ENCODE measurements around the gene MAML3. TPM values are rescaled to one million over a fixed set of nuclear protein-coding genes. Genes with fewer than 3 reads are reported as not detected.

MAML3 gene
- total RNA-seq, 2 experiments from 2014 or later = 2.0 to 2.4 TPM

- ATAC-seq (no peak), DNase-seq (no peak)
- Mint-ChIP-seq H3K27me3 (no peaks in the 10 kb centered on the region), H3K36me3 (ENCODE audit: low read depth) (no peaks in the 10 kb centered on the region), H3K9me3 (no peaks in the 10 kb centered on the region), H3K27ac (no peak overlapping the region), H3K4me1 (ENCODE audit: low read depth) (peaks cover 6% of the 10 kb centered on the region), H3K4me3 (no peak overlapping the region)
- CTCF ChIA-PET = interaction anchor here (1.1 to 2.1 kb wide), 2 partner anchors 10 to 99 kb away, joined by 3 to 5 read pairs; no protein-coding TSS in a partner anchor
- no peak for TF ChIP-seq CTCF (IDR thresholded peaks at IDR 0.05)
- intact Hi-C loops (cut with micrococcal nuclease) = no loop called here
- POLR2A ChIA-PET = no interaction called here
These were observed 404.6 kb downstream of the MAML3 start for GRCh38 chr4:139749338-139749737.

GRCh38 chr4:139746431-139747171 lies 407.4 kb downstream of the MAML3 start:
- H3K27ac Mint-ChIP-seq = no peak overlapping the region
- H3K4me1 Mint-ChIP-seq (ENCODE audit: low read depth) = peaks cover 6% of the 10 kb centered on the region
- ATAC-seq (no peak), DNase-seq (no peak)
- intact Hi-C loops (cut with micrococcal nuclease) = no loop called here
- no peak for TF ChIP-seq CTCF (IDR thresholded peaks at IDR 0.05)
- POLR2A ChIA-PET = no interaction called here
- no peaks in the 10 kb centered on the region for H3K27me3 Mint-ChIP-seq
- no peaks in the 10 kb centered on the region for H3K36me3 Mint-ChIP-seq (ENCODE audit: low read depth)
- H3K4me3 Mint-ChIP-seq = no peak overlapping the region
- no peaks in the 10 kb centered on the region for H3K9me3 Mint-ChIP-seq
- CTCF ChIA-PET = no interaction called here

- no peaks in the 10 kb centered on the region for H3K36me3 Mint-ChIP-seq (ENCODE audit: low read depth)
- DNase-seq = no peak
- no peaks in the 10 kb centered on the region for H3K27me3 Mint-ChIP-seq
- H3K4me3 Mint-ChIP-seq = no peak overlapping the region
- TF ChIP-seq CTCF (IDR thresholded peaks at IDR 0.05) = no peak
- no peak for ATAC-seq
- H3K27ac Mint-ChIP-seq = no peak overlapping the region
- H3K9me3 Mint-ChIP-seq = no peaks in the 10 kb centered on the region
- ChIA-PET CTCF (interaction anchor here (0.8 to 1.3 kb wide), 2 partner anchors 15 to 508 kb away, joined by 3 read pairs; no protein-coding TSS in a partner anchor), POLR2A (interaction anchor here (0.6 to 1.0 kb wide), 2 partner anchors 22 to 450 kb away, joined by 3 read pairs; no protein-coding TSS in a partner anchor)
- no peaks in the 10 kb centered on the region for H3K4me1 Mint-ChIP-seq (ENCODE audit: low read depth)
- intact Hi-C loops (cut with micrococcal nuclease) = no loop called here
These were observed 408.8 kb downstream of the MAML3 start for GRCh38 chr4:139745111-139745639.

GRCh38 chr4:139744232-139744631 lies 409.8 kb downstream of the MAML3 start:
- H3K4me1 Mint-ChIP-seq (ENCODE audit: low read depth) = no peaks in the 10 kb centered on the region
- no peak for TF ChIP-seq CTCF (IDR thresholded peaks at IDR 0.05)
- intact Hi-C loops (cut with micrococcal nuclease) = no loop called here
- peaks cover 2% of the 10 kb centered on the region for H3K27me3 Mint-ChIP-seq
- no peak overlapping the region for H3K27ac Mint-ChIP-seq
- no peaks in the 10 kb centered on the region for H3K36me3 Mint-ChIP-seq (ENCODE audit: low read depth)
- no peaks in the 10 kb centered on the region for H3K9me3 Mint-ChIP-seq
- ChIA-PET CTCF (interaction anchor here (0.8 to 1.3 kb wide), 2 partner anchors 16 to 509 kb away, joined by 3 read pairs; no protein-coding TSS in a partner anchor), POLR2A (interaction anchor here (1.0 kb wide), 1 partner anchor 23 kb away, joined by 3 read pairs; no protein-coding TSS in a partner anchor)
- no peak overlapping the region for H3K4me3 Mint-ChIP-seq
- DNase-seq (no peak), ATAC-seq (no peak)

- ChIA-PET POLR2A (no interaction called here), CTCF (interaction anchor here (1.1 kb wide), 1 partner anchor 8 kb away, joined by 3 read pairs; no protein-coding TSS in a partner anchor)
- no peaks in the 10 kb centered on the region for H3K9me3 Mint-ChIP-seq
- H3K27me3 Mint-ChIP-seq = peaks cover 2% of the 10 kb centered on the region
- TF ChIP-seq CTCF (IDR thresholded peaks at IDR 0.05) = no peak
- H3K27ac Mint-ChIP-seq = no peak overlapping the region
- no peak for DNase-seq
- intact Hi-C loops (cut with micrococcal nuclease) = no loop called here
- no peak overlapping the region for H3K4me3 Mint-ChIP-seq
- no peaks in the 10 kb centered on the region for H3K4me1 Mint-ChIP-seq (ENCODE audit: low read depth)
- ATAC-seq = no peak
- H3K36me3 Mint-ChIP-seq (ENCODE audit: low read depth) = no peaks in the 10 kb centered on the region
These were observed 411.0 kb downstream of the MAML3 start for GRCh38 chr4:139743027-139743426.

Measured in activated CD8-positive, alpha-beta T cell treated with anti-CD3 and anti-CD28 coated beads for 36 hours (primary cell).